Common myeloid progenitor, CD34-positive (primary cell): Measurements from ENCODE around the gene KIF9.
"Not testable (repeated sequence)": the region's sequence is repeated elsewhere in the genome, so short reads cannot be mapped to it uniquely, and the experiment has no call there.

Experiments
- CTCF ChIA-PET: fragments of 350-600 bp; sonication (Branson Sonifier 250); formaldehyde crosslinking; loops from one replicate; lab custom pipeline; 2021; ENCODE audit warnings: antibody characterized with exemption; lab: Charles Lee
- POLR2A ChIA-PET: fragments of 350-600 bp; sonication (Branson Sonifier 250); formaldehyde crosslinking; loops from one replicate; lab custom pipeline; 2021; ENCODE audit warnings: antibody characterized with exemption; lab: Charles Lee
- DNase-seq, 3 donors: peaks; one replicate each; pipeline versions ENCODE4 v3.0.0 to v3.0.0-alpha.2; 2013
- H3K27ac ChIP-seq, 2 experiments: 1 replicate in 1 of 2; 2 replicates in 1 of 2; pipeline ENCODE4 v1.7.0; 2013; ENCODE audit warnings: inconsistent platforms in 2 of 2, low read length in 2 of 2, mild to moderate bottlenecking in 2 of 2, low read depth in 1 of 2, moderate library complexity in 1 of 2; ENCODE audit not compliant: severe bottlenecking in 2 of 2, insufficient read depth in 1 of 2, poor library complexity in 1 of 2
- H3K27me3 ChIP-seq, 5 experiments: replicated peaks in 2 of 5; 1 replicate in 3 of 5; 2 replicates in 2 of 5; pipeline versions ENCODE4 v1.6.1 to v1.7.0; 2013; ENCODE audit warnings: low read length in 4 of 5, mild to moderate bottlenecking in 2 of 5, moderate library complexity in 2 of 5, inconsistent platforms in 1 of 5; ENCODE audit not compliant: insufficient read depth in 5 of 5, control insufficient read depth in 4 of 5
- H3K36me3 ChIP-seq, 4 experiments: 1 replicate in 2 of 4; 2 replicates in 2 of 4; pipeline versions ENCODE4 v1.6.1 to v1.7.0; 2013; ENCODE audit warnings: low read length in 3 of 4, control low read depth in 1 of 4, mild to moderate bottlenecking in 1 of 4; ENCODE audit not compliant: control insufficient read depth in 4 of 4, insufficient read depth in 4 of 4
- H3K4me1 ChIP-seq, 4 experiments: 1 replicate in 3 of 4; 2 replicates in 1 of 4; pipeline versions ENCODE4 v1.6.1 to v1.7.1; 2013; ENCODE audit warnings: low read length in 3 of 4, mild to moderate bottlenecking in 3 of 4, control low read depth in 1 of 4, inconsistent platforms in 1 of 4, moderate library complexity in 1 of 4; ENCODE audit not compliant: control insufficient read depth in 4 of 4, insufficient read depth in 4 of 4; ENCODE audit errors: control extremely low read depth in 1 of 4
- H3K4me3 ChIP-seq, 7 experiments: 1 replicate in 4 of 7; 2 replicates in 3 of 7; pipeline versions ENCODE4 v1.5.1 to v1.7.0; 2013; ENCODE audit warnings: mild to moderate bottlenecking in 7 of 7, low read length in 6 of 7, moderate library complexity in 6 of 7, inconsistent platforms in 2 of 7, low read depth in 2 of 7, control low read depth in 1 of 7; ENCODE audit not compliant: insufficient read depth in 4 of 7, control insufficient read depth in 1 of 7; ENCODE audit errors: extremely low read depth in 1 of 7
- H3K9me3 ChIP-seq, 5 experiments: 1 replicate in 4 of 5; 2 replicates in 1 of 5; pipeline versions ENCODE4 v1.6.1 to v1.7.1; 2013; ENCODE audit warnings: low read length in 4 of 5, mild to moderate bottlenecking in 2 of 5, inconsistent platforms in 1 of 5, low read depth in 1 of 5, moderate library complexity in 1 of 5; ENCODE audit not compliant: control insufficient read depth in 4 of 5, insufficient read depth in 2 of 5; ENCODE audit errors: control extremely low read depth in 1 of 5
- WGBS: methylation state at CpG from one replicate; pipeline ENCODE4 v1.1.5; 2013; ENCODE audit not compliant: insufficient coverage; 5-methylcytosine and 5-hydroxymethylcytosine counted together

Gene KIF9

DNA sequence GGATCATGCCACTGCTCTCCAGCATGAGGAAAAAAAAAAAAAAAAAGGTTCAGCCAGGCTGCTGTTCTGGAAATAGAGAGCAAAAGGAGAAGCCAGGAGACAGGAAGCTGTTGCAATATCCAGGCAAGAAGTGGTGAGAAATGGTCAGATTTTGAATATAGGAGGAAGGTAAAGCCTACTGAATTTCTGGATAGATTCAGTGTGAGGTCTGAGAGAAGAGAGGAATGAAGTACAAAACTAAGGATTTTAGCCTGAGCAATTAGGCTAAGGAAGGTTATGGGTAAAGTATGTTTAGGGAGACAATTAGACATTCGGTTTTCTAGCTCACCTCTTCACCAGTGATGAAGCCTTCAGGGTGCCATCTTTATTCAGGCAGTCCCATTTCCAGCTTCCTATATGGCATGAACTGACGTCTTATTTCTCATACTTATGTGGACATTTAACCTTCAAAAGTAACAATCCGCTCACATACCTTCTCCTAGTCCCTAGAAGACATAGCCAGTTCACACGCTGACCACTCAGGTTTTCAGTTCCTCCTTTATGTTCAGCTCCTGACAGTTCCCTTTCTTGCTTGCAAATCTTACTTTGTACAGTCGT, 57.2 kb downstream of the KIF9 start:
- CTCF ChIA-PET: no interaction called here
- POLR2A ChIA-PET: no interaction called here
- H3K4me3 ChIP-seq: peak overlapping the region in 1 of 7 experiments; percentile 6

DNA sequence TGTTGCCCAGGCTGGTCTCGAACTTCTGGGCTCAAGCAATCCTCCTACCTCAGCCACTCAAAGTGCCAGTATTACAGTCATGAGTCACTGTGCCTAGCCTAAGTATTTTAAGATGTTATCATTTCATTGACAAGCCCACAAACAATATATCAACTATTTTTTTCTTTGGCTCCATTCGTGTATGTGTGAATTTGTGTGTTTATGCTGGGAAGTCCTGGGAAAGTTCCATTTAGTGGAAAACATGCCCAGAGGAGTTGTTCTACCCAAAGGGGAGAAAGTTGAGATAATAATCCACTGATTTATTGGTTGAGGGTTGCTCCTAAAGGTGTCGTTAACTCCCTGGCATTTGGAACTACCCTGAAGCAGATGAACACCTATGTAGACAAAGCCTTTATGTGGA, 58.8 kb downstream of the KIF9 start:
- CTCF ChIA-PET: interaction anchor here (0.6 kb wide), 1 partner anchor 46 kb away, joined by 3 read pairs; no protein-coding TSS in a partner anchor
- Histone ChIP-seq H3K36me3 (no peaks in the 10 kb centered on the region), H3K9me3 (no peaks in the 10 kb centered on the region), H3K27ac (no peak overlapping the region), H3K4me1 (peaks cover 0 to 13% (median 8%) of the 10 kb centered on the region in 4 experiments), H3K4me3 (no peak overlapping the region), H3K27me3 (no peaks in the 10 kb centered on the region)
- POLR2A ChIA-PET: no interaction called here
- 100% methylated on average over 2 of the region's 3 CpGs for WGBS
- DNase-seq: no peak

More for the DNA sequence above, 57.2 kb downstream of the KIF9 start:
- H3K27ac ChIP-seq: no peak overlapping the region
- peaks cover 0 to 13% (median 8%) of the 10 kb centered on the region in 4 experiments for H3K4me1 ChIP-seq
- DNase-seq: peak; percentile 17 to 41 (median 35)
- no peaks in the 10 kb centered on the region for H3K36me3 ChIP-seq
- 65% methylated on average over 4 of the region's 5 CpGs for WGBS
- no peaks in the 10 kb centered on the region for H3K9me3 ChIP-seq
- H3K27me3 ChIP-seq: no peaks in the 10 kb centered on the region

DNA sequence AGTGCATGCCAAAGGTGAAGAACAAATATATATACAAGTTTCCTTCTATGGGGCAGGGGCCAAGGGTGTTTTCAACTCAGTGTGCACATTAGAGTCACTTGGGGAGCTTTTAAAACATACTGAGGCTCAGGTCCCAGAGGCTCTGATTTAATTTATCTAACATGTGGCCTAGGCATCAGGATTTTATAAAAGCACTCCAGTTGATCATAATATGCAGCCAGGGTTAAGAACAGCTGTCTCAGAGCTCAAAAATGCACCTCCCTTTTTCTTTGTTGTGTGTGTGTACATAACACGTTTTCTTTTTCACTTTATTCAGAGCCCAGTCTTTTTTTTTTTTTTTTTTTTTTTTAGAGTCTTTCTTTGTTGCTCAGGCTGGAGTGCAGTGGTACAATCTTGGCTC, 60.8 kb downstream of the KIF9 start:
- no peak overlapping the region for H3K4me3 ChIP-seq
- no peaks in the 10 kb centered on the region for H3K9me3 ChIP-seq
- H3K27me3 ChIP-seq: no peaks in the 10 kb centered on the region
- H3K4me1 ChIP-seq: peaks cover 0 to 13% (median 8%) of the 10 kb centered on the region in 4 experiments
- no CpG with 5 or more reads among the region's 1 CpG for WGBS
- ChIA-PET POLR2A (no interaction called here), CTCF (no interaction called here)
- no peaks in the 10 kb centered on the region for H3K36me3 ChIP-seq
- no peak overlapping the region for H3K27ac ChIP-seq
- no peak for DNase-seq

DNA sequence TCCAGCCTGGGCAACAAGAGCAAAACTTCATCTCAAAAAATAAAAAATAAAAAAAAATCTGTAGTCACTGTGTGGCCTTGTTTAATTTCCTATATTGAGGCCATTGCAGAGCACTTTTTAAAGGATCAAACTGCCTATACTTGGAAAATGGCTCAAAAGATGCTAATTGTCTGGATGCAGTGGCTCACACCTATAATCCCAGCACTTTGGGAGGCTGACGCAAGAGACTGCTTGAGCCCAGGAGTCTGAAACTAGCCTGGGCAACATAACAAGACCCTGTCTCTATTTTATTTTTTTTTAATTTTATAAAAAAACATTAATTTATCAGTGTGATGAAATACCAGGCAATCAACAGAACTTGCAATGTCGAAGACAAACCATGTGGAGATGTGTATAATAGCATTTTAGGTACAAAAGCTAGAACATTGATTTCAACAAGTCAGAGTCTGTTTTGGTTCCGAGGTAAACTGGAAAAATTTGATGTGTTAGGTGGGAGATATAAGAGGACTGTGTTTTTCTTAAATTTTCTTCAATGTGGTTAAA, 71.7 kb downstream of the KIF9 start:
- WGBS: 100% methylated on average over 1 of the region's 3 CpGs
- no peaks in the 10 kb centered on the region for H3K9me3 ChIP-seq
- no peaks in the 10 kb centered on the region for H3K27me3 ChIP-seq
- H3K4me1 ChIP-seq: no peaks in the 10 kb centered on the region
- H3K36me3 ChIP-seq: no peaks in the 10 kb centered on the region
- POLR2A ChIA-PET: no interaction called here
- no peak for DNase-seq
- CTCF ChIA-PET: interaction anchor here (0.8 to 1.5 kb wide), 2 partner anchors 10 to 23 kb away, joined by 4 to 7 read pairs; no protein-coding TSS in a partner anchor
- no peak overlapping the region for H3K27ac ChIP-seq
- H3K4me3 ChIP-seq: no peak overlapping the region

DNA sequence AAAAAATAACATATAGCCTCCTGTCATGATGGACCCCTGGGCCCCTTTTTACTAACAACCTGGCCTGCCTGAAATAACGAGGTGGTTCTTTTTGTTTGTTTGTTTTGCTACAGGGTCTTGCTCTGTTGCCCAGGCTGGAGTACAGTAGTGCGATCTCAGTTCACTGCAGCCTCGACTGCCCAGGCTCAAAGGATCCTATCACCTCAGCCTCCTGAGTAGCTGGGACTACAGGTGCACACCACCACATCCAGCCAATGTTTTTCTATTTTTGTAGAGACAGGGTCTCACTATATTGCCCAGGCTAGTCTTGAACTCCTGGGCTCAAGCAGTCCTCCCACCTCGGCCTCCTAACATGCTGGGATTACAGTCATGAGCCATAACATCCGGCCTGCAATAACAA, 76.6 kb downstream of the KIF9 start:
- H3K36me3 ChIP-seq, H3K4me1 ChIP-seq, POLR2A ChIA-PET, CTCF ChIA-PET, H3K27me3 ChIP-seq, DNase-seq, H3K27ac ChIP-seq, H3K9me3 ChIP-seq, H3K4me3 ChIP-seq: not testable (repeated sequence)
- WGBS: 100% methylated on average over 1 of the region's 5 CpGs

DNA sequence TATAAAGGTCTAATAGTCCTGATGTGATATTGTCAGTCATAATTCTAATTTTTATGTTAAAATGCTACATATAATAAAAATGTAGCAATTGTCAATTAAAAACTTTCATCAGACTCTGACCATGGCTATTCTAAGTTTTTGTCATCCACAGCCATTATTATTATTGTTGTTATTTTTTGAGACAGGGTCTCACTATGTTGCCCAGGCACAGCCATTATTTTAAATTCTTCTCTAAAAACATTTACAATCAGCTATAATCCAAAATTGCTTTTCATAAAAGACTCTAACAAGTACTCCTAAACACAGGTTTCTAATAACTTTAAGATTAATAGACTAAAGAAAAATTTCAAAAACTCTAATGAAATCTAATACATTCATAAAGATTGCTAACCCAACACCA, 77.7 kb downstream of the KIF9 start:
- Histone ChIP-seq H3K4me1 (no peaks in the 10 kb centered on the region), H3K9me3 (no peaks in the 10 kb centered on the region), H3K27ac (no peak overlapping the region), H3K27me3 (no peaks in the 10 kb centered on the region), H3K36me3 (no peaks in the 10 kb centered on the region), H3K4me3 (no peak overlapping the region)
- ChIA-PET POLR2A (no interaction called here), CTCF (no interaction called here)
- no peak for DNase-seq

DNA sequence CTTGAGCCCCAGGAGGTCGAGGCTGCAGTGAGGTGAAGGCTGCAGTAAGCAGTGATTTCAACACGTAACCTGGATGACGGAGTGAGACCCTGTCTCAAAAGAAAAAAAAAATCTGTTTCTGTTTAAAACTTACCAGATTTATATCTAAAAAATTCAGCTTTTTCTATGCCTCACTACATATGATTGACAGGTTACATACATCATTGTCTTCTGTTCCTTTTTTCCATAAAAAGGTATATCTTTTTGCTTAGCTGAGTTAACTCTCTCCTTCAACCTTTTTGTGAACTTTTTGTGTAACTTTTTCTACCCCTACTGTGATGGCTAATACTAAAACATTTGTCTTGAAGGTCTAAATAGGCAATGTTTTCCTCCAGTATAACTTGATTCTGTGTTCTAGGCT, 80.1 kb downstream of the KIF9 start:
- no peaks in the 10 kb centered on the region for H3K9me3 ChIP-seq
- no peak overlapping the region for H3K4me3 ChIP-seq
- no peaks in the 10 kb centered on the region for H3K27me3 ChIP-seq
- CTCF ChIA-PET: no interaction called here
- 100% methylated on average over 3 of the region's 3 CpGs for WGBS
- no peak overlapping the region for H3K27ac ChIP-seq
- DNase-seq: no peak
- H3K36me3 ChIP-seq: no peaks in the 10 kb centered on the region
- POLR2A ChIA-PET: no interaction called here
- H3K4me1 ChIP-seq: no peaks in the 10 kb centered on the region
